Measurements from ENCODE around the gene LRRC4B.
"Not testable (repeated sequence)": the region's sequence is repeated elsewhere in the genome, so short reads cannot be mapped to it uniquely, and the experiment has no call there.

The LRRC4B gene

GRCh38 chr19:50475101-50475568 is 93.1 kb downstream of the LRRC4B start:
- Histone ChIP-seq H3K4me1 (peaks cover 11% of the 10 kb centered on the region), H3K4me2 (ENCODE audit: low read length) (no peak overlapping the region), H3K36me3 (ENCODE audit: control insufficient read depth, insufficient read depth, low read length) (no peaks in the 10 kb centered on the region), H3K27me3 (ENCODE audit: control insufficient read depth, insufficient read depth, low read length) (no peaks in the 10 kb centered on the region), H3K27ac (no peak overlapping the region), H2AFZ (no peak overlapping the region), H3K4me3 (ENCODE audit: low read depth, low read length) (no peak overlapping the region), H3K9me3 (ENCODE audit: control insufficient read depth, low read length) (no peaks in the 10 kb centered on the region), H3K9ac (no peak overlapping the region), H3K79me2 (peaks cover 22% of the 10 kb centered on the region)
- TF ChIP-seq CTCF (IDR thresholded peaks at IDR 0.05), result no peak

GRCh38 chr19:50473336-50473735 is 94.9 kb downstream of the LRRC4B start:
- H3K27me3 ChIP-seq (ENCODE audit: control insufficient read depth, insufficient read depth, low read length); H3K27ac ChIP-seq; H2AFZ ChIP-seq; H3K9me3 ChIP-seq (ENCODE audit: control insufficient read depth, low read length); H3K9ac ChIP-seq; H3K36me3 ChIP-seq (ENCODE audit: control insufficient read depth, insufficient read depth, low read length); H3K4me2 ChIP-seq (ENCODE audit: low read length); H3K4me3 ChIP-seq (ENCODE audit: low read depth, low read length): not testable (repeated sequence)
- peaks cover 12% of the 10 kb centered on the region for H3K79me2 ChIP-seq
- H3K4me1 ChIP-seq, result peaks cover 11% of the 10 kb centered on the region

- Histone ChIP-seq H3K4me3 (ENCODE audit: low read depth, low read length) (no peak overlapping the region), H3K9me3 (ENCODE audit: control insufficient read depth, low read length) (no peaks in the 10 kb centered on the region), H3K4me1 (no peaks in the 10 kb centered on the region), H3K27me3 (ENCODE audit: control insufficient read depth, insufficient read depth, low read length) (no peaks in the 10 kb centered on the region), H3K9ac (no peak overlapping the region), H3K36me3 (ENCODE audit: control insufficient read depth, insufficient read depth, low read length) (no peaks in the 10 kb centered on the region), H3K79me2 (no peaks in the 10 kb centered on the region), H2AFZ (no peak overlapping the region), H3K4me2 (ENCODE audit: low read length) (no peak overlapping the region), H3K27ac (no peak overlapping the region)
- no peak for TF ChIP-seq CTCF (IDR thresholded peaks at IDR 0.05)
These were observed 99.4 kb downstream of the LRRC4B start for GRCh38 chr19:50468818-50469217.

- Histone ChIP-seq H3K79me2 (no peaks in the 10 kb centered on the region), H3K4me2 (ENCODE audit: low read length) (no peak overlapping the region), H3K4me1 (no peaks in the 10 kb centered on the region), H3K9me3 (ENCODE audit: control insufficient read depth, low read length) (no peaks in the 10 kb centered on the region), H3K27ac (no peak overlapping the region), H2AFZ (no peak overlapping the region), H3K36me3 (ENCODE audit: control insufficient read depth, insufficient read depth, low read length) (no peaks in the 10 kb centered on the region), H3K9ac (no peak overlapping the region), H3K4me3 (ENCODE audit: low read depth, low read length) (no peak overlapping the region), H3K27me3 (ENCODE audit: control insufficient read depth, insufficient read depth, low read length) (no peaks in the 10 kb centered on the region)
- TF ChIP-seq CTCF (IDR thresholded peaks at IDR 0.05), result no peak
These were observed 100.7 kb downstream of the LRRC4B start for GRCh38 chr19:50467566-50467965.
